GM12892 (cell line): ENCODE results near the gene DENND1A.

Source experiments
- DNase-seq: peaks from one replicate; pipeline ENCODE4 v3.0.0; 2011; ENCODE audit not compliant: insufficient read length
- FAIRE-seq: peaks from 2 replicates; lab custom pipeline; 2011; peaks lifted over from hg19 to GRCh38; lab: Jason Lieb, UNC
- POLR2A ChIP-seq: IDR thresholded peaks from 2 replicates; pipeline ENCODE4 v1.6.1; 2011; ENCODE audit warnings: low read depth, low read length, control low read depth
- POLR2AphosphoS5 ChIP-seq: IDR thresholded peaks from 2 replicates; pipeline ENCODE4 v1.6.1; 2011; ENCODE audit warnings: low read depth, low read length, control low read depth
- TAF1 ChIP-seq: IDR thresholded peaks from 2 replicates; pipeline ENCODE4 v1.6.1; 2011; ENCODE audit warnings: low read depth, mild to moderate bottlenecking, control low read depth, low read length, borderline replicate concordance

Gene DENND1A

DNA sequence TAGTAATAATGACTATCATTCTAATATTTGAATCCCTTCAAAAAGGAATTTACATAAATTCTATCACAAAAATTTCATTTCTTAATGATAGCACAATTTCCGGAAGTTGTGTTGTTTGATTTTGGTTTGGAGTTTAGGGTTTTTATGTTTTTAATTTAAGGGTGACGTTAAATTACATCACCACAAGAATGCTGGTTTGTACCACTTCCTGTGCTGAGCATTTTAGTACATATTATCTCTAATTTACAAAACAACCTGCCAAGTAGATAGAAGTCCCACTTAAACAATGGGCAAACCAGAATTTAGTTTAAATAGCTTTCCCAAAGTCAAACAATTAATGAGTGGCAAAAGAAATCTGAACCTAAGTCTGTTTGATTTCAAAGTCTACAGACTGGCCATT, 63.4 kb downstream of the DENND1A start:
- DNase-seq (no peak), FAIRE-seq (no peak)
- TF ChIP-seq POLR2A (no peak), POLR2AphosphoS5 (no peak)

DNA sequence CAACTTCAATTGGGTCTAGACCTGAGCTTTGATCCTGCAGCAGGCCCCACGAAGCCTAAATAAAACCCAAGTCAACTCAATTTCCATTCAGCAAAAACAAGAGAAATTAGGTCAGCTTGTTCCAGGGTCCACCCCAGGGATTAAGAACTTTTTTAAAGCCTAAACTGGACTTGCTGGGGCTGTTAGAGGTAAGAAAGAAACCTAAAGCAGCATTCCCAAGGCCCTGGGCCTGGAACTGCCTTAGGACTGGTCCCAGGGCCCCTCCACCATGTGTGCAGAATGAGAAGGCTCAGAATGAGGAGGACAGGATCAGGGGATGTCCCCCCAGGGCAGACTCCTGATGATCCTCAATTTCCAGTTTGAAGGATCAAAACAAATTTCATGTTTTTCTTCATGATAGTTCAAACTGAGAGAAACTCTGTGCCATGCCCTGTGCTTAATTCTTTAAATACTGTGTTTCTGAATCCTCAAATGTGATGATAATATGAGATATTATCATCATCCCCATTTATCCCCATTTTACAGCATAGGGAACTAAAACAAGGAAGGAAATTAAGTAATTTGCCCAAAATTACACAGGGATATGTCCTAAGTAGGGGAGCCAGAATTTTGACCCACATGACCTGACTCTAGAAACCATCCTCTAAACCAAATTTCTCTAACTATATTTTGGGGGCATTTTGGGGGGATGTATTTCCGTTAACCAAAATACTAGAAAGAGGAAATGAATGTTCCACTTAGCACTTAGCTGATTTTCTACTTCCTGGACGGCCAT, 64.5 kb downstream of the DENND1A start:
- no peak for TF ChIP-seq POLR2AphosphoS5
- no peak for TF ChIP-seq TAF1
- TF ChIP-seq POLR2A = no peak
- FAIRE-seq (no peak), DNase-seq (no peak)

DNA sequence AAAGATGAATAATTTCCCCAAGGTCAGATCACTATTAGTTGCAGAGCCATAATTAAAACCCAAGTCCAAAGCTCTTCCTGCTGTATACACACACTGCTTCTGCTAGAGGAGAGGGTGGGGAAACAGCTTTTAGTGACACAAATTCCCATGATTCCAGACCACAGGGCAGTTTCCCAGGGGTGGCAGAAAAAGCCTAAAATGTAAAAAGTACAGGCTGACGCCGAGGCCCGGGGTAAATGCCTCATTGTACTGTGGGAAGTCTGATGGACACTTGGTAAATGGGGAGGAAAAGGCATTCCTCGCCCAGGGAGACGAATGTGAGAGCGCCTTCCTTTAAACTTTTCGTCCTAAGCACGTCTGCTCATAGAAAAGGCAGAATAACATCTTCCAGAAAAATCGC, 65.7 kb downstream of the DENND1A start:
- TF ChIP-seq TAF1 = no peak
- TF ChIP-seq POLR2AphosphoS5 = no peak
- no peak for TF ChIP-seq POLR2A
- no peak for FAIRE-seq

DNA sequence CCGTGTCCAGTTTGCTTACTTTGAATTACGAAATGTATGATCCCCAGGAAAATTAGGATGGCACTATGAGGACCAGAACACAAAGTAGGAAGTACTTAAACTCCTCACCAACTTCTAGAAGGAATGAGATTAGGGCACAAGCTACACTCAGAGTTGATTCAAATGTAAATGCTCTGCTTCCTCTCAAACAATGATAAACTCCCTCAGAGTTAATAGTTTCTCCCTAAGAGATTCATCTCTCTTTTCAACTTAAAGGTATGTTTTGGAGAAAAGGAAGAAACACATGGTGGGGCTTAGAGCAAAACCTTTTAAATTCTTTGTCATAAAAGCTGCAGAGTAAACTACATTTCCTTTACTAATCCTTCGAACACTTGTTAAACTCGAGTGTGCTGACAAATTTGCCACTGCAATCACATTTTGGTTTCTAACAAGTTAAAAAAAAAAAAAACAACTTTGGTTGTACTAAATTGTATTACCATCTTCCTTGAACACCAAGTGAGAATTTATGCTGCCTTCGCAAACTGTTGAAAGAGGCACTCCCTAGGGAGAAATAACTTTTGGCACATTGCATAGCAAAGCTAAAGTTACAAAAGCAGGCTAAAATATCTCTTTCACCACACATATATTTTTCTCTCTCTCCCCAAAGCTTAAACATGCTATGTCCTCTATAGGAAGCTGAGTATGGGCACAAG, 66.6 kb downstream of the DENND1A start:
- FAIRE-seq = no peak
- no peak for DNase-seq
- TF ChIP-seq POLR2AphosphoS5 = no peak
- no peak for TF ChIP-seq POLR2A
- no peak for TF ChIP-seq TAF1

More for the DNA sequence above, 65.7 kb downstream of the DENND1A start:
- no peak for DNase-seq

DNA sequence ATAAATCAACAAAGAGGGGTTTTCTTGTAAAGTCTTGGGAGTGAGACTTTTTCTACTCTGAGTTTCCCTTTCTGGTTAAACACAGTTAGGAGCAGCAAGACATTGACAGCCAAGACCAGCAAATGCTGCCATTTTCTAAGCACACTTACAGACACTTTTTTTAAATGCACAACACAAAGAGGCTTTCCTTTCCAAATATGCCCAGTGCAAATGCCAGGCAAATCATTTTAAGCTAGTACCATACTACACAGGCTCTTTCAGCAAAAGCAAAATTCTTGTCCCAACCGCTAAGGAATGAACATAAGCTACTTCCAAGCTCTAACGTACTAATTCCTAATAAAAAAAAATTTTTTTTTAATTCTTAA, 68.2 kb downstream of the DENND1A start:
- no peak for FAIRE-seq
- DNase-seq = no peak
- TF ChIP-seq POLR2AphosphoS5 (no peak), TAF1 (no peak), POLR2A (no peak)

DNA sequence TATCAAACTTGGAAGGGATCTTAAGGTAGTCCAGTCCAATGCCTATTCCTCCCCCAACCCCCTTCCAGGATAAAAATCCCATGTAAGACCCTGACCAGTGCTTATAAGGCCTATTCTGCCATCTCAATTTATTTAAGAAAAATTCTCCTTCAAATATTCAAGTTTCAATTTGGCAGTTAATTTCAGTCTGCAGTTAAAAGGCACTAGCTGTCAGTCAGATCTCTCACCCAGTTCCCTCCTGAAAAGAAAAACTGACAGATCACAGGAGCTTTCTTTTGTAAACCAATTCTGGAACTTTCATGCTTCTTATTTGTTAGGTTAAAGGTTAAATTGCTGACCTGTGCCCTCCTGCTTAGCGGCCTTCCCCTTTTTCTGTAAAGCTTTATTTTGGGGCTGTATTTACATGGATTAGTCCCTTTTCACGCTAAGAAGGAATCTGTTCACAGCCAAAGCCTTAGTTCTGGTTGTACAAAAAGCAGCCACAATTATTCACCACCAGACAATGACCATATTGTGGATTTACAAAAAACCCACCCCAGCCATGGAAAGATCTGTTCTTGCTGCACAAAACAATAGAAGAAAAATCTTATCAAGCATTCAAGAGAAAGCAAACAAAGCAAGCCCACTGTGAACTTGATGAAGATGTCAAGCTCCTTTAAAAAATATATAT, 68.7 kb downstream of the DENND1A start:
- no peak for DNase-seq
- TF ChIP-seq TAF1 (no peak), POLR2A (no peak), POLR2AphosphoS5 (no peak)
- no peak for FAIRE-seq

DNA sequence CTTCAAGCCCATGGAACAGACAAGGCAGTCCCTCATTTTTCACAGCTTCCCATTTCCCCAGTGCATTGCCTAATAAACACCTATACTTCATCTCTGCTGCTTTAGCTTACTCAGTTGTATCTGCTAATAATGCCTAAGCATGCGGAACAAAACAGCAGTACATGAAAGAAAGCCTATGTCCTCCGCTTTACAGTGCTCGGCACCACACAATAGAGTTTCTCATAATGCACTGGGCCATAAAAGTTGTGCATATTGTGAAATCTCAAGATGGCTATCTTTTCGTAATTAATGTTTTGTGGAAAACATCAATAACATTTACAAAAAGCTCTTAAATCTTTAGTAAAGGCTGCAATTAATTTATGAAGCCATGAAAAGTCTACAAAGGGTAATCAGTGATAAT, 69.3 kb downstream of the DENND1A start:
- no peak for DNase-seq
- no peak for TF ChIP-seq TAF1
- TF ChIP-seq POLR2A = no peak
- TF ChIP-seq POLR2AphosphoS5 = no peak
- FAIRE-seq = no peak

DNA sequence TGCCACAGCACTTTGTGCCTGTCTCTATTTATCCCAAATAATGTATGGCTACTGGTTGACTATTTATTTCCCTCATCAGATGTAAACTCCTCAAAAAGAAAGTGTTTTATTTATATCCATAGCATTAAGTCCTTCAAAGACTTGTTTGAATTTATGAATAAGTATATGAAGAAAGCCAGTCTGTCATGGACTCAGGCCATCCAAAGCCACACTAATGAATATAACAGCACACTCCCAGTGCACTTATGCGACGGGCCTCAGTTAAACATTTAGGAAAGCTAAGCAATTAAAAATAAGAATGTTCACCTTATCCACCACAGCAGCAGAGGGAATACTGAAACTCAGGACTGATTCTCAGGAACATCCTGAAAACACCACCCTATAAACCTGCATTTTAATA, 77.5 kb downstream of the DENND1A start:
- FAIRE-seq (no peak), DNase-seq (no peak)
- no peak for TF ChIP-seq POLR2AphosphoS5
- TF ChIP-seq POLR2A = no peak
- TF ChIP-seq TAF1 = no peak

DNA sequence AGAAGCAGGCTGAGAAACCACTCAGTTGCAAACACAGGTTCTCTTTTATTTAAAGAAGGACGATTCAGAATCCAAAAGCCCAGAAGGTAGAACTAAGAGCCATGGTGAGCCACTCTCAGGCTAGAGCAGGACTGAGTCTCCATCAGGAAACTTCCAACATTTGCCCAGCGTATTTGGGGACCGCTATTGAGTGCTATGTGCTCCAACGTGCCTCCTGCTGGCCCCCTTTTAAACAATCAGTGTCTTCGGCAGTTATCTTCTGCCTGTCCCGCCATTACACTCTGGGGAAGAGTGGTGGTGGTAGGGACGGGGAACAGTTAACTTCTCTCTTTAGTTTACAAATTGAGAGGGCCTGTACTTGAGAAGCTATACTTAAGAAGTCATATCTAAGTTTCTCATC, 78.1 kb downstream of the DENND1A start:
- no peak for TF ChIP-seq POLR2AphosphoS5
- TF ChIP-seq TAF1 = no peak
- no peak for TF ChIP-seq POLR2A
- FAIRE-seq = no peak

DNA sequence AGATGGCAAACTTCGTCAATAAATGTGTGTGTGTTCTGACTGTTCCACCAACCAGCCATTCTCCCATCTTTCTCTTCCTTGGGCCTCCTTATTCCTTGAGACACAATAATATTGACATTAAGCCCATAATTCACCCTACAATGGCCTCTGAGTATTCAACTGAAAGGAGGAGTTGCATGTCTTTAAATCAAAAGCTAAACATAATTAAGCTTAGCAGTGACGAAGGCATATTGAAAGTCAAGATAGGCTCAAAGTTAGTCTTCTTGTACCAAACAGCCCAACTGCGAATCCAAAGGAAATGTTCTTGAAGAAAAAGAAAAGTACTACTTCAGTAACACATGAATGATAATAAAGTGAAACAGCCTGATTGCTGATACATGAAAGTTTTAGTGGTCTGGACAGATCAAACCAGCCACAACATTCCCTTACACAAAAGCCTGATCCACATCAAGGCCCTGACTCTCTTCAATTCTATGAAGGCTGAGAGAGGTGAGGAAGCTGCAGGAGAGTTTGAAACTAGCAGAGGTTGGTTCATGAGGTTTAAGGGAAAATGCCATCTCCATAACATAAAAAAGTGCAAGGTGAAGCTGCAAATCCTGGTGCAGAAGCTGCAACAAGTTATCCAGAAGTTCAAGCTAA, 81.4 kb downstream of the DENND1A start:
- TF ChIP-seq TAF1 (no peak), POLR2AphosphoS5 (no peak), POLR2A (no peak)
- DNase-seq (no peak), FAIRE-seq (no peak)

More for the DNA sequence above, 78.1 kb downstream of the DENND1A start:
- no peak for DNase-seq

DNA sequence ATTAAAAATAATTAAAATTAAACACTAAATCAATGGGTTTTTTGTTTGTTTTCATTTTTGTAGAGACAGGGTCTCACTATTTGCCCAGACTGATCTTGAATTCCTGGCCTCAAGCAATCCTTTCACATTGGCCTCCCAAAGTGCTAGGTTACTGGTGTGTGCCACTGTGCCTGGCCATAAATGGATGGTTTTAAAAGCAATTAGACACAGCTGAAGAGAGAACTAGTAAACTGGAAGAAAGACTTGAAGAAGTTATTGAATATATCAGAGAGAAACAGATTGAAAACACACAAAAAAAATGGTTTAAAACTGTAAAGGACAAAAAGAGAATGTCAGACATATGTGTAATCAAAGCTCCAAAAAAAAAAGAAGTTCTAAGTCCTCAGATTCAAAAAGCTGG, 83.0 kb downstream of the DENND1A start:
- TF ChIP-seq POLR2AphosphoS5 = no peak
- TF ChIP-seq TAF1 = no peak
- no peak for TF ChIP-seq POLR2A
- FAIRE-seq = no peak
- no peak for DNase-seq

DNA sequence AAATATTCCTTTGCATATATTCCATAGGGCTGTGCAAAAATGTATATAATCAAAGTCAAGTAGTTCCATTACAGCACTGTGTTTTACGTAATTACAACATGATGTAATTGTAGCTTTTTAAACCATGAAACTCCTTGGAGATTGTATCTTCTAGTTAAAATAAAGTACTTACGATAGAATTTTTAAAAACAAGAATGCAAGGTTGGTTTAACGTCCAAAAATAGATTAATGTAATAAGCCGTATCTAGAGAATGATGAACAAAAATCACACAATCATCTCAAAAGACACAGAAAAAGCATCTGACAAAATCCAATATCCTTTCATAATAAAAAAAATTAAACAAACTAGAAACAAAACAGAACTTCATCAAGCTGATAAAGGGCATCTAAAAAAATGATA, 86.2 kb downstream of the DENND1A start:
- DNase-seq = no peak
- FAIRE-seq = no peak

More for the DNA sequence above, 86.2 kb downstream of the DENND1A start:
- TF ChIP-seq POLR2A (no peak), POLR2AphosphoS5 (no peak), TAF1 (no peak)
